Body of pancreas (tissue), 4 donors: ENCODE measurements around the gene SLC9A7. TPM values are rescaled to one million over a fixed set of nuclear protein-coding genes. Genes with fewer than 3 reads are reported as not detected.
A peak's percentile ranks its signal among the peaks of the same experiment; 100 is the strongest.

ENCODE experiments used
- ATAC-seq: fragments of 150-250 bp; one replicate; pipeline ENCODE4 v1.9.1; 2016
- DNase-seq, 4 donors: peaks; one replicate each; pipeline ENCODE4 v3.0.0-alpha.2; 2019
- H3K27ac ChIP-seq, 4 donors: fragments of 200-600 bp; sonication (generic); 1 replicate in 3 of 4; 2 replicates in 1 of 4; pipeline versions ENCODE4 v1.5.1 to v1.6.1; 2016 to 2019; ENCODE audit warnings: mild to moderate bottlenecking in 1 of 4, mixed read lengths in 1 of 4, moderate library complexity in 1 of 4
- H3K27me3 ChIP-seq, 2 donors: fragments of 200-600 bp; sonication (generic); one replicate each; pipeline ENCODE4 v1.6.0; 2016; ENCODE audit warnings: mild to moderate bottlenecking in 1 of 2
- H3K36me3 ChIP-seq, 2 donors: fragments of 200-600 bp; sonication (generic); replicated peaks in 1 of 2; 2 replicates each; pipeline ENCODE4 v1.5.1; 2016; ENCODE audit warnings: low read depth in 2 of 2; ENCODE audit not compliant: insufficient read depth in 1 of 2
- H3K4me1 ChIP-seq: fragments of 200-600 bp; sonication (generic); one replicate; pipeline ENCODE4 v1.6.0; 2016
- H3K4me3 ChIP-seq, 2 donors: fragments of 200-600 bp; sonication (generic); 1 replicate in 1 of 2; 2 replicates in 1 of 2; pipeline ENCODE4 v1.5.1; 2016 to 2019
- H3K9me3 ChIP-seq, 3 donors: fragments of 200-600 bp; sonication (generic); 1 replicate in 2 of 3; 2 replicates in 1 of 3; pipeline ENCODE4 v1.5.1; 2016
- POLR2A ChIP-seq, 3 donors: fragments of 450-650 bp; IDR thresholded peaks; one replicate each; pipeline ENCODE4 v1.6.1; 2016; ENCODE audit warnings: antibody characterized with exemption in 3 of 3, mild to moderate bottlenecking in 2 of 3
- WGBS, 2 donors: methylation state at CpG; one replicate each; pipeline ENCODE4 v1.1.5; 2017; 5-methylcytosine and 5-hydroxymethylcytosine counted together
- intact Hi-C: fragments of 100-400 bp; cut with DNase I; formaldehyde crosslinking; loops from one replicate; pipeline ENCODE4 v1.15.1; 2023
- total RNA-seq, 2 donors: library from RNA; depleted of rRNA; stranded (reverse); fragments of >200 nt; gene quantifications; one replicate each; pipeline ENCODE4 v1.1.0, GENCODE V29; 2016
- TF ChIP-seq, protein P1 (sequence below), 7 experiments: fragments of 450-650 bp in 4 of 7; fragments of 200-600 bp in 3 of 7; sonication (generic) in 3 of 7; IDR thresholded peaks; one replicate each; pipeline ENCODE4 v1.5.1; 2016 to 2019; ENCODE audit warnings: antibody characterized with exemption in 7 of 7

Gene SLC9A7
- total RNA-seq, 2 donors from 2014 or later, result 6.2 to 7.6 TPM

DNA sequence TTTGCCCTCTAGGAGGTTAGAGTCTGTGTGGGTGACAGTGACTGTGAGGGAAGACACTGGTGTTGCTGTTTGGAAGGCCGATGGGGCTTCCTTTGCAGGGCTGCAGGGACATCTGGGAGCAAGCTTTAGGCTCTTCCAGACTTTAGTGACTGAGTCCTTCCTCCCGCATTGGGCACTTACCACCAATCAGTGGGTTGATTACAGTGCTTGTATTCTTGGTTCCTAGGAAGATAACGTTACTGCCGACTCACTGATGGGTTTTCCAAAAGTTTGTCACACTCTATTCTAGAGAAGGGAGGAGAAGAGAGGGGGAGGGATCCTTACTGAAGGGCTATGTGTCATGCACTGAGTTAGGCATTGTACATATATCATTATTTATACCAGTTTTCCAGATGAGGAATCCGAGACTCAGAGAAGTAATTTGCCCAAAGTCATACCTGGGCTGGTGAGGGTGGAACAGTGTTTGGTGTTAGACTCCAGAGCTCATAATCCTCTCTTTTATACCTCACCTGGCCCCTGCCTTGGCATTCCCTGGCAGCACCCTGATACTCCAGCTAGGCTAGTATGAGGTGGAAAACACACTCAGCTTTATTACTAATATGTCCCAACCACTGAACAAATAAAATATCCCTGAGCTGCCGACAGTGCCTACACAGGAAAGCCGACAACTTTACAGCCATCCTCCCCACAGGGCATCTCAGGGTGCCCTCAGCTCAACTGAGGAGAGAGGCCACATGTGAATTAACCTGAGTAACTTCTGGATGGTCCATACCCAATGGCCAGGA is 181.5 kb downstream of the SLC9A7 start:
- TF ChIP-seq, protein P1, sequence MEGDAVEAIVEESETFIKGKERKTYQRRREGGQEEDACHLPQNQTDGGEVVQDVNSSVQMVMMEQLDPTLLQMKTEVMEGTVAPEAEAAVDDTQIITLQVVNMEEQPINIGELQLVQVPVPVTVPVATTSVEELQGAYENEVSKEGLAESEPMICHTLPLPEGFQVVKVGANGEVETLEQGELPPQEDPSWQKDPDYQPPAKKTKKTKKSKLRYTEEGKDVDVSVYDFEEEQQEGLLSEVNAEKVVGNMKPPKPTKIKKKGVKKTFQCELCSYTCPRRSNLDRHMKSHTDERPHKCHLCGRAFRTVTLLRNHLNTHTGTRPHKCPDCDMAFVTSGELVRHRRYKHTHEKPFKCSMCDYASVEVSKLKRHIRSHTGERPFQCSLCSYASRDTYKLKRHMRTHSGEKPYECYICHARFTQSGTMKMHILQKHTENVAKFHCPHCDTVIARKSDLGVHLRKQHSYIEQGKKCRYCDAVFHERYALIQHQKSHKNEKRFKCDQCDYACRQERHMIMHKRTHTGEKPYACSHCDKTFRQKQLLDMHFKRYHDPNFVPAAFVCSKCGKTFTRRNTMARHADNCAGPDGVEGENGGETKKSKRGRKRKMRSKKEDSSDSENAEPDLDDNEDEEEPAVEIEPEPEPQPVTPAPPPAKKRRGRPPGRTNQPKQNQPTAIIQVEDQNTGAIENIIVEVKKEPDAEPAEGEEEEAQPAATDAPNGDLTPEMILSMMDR (IDR thresholded peaks at IDR 0.05), result no peak
- TF ChIP-seq POLR2A (IDR thresholded peaks at IDR 0.05), result no peak
- no peaks in the 10 kb centered on the region for H3K9me3 ChIP-seq
- no peaks in the 10 kb centered on the region for H3K27me3 ChIP-seq
- ATAC-seq (no peak), DNase-seq (no peak)
- WGBS, 2 donors, result 80 to 86% methylated on average over 4 to 7 of the region's 7 CpGs
- H3K36me3 ChIP-seq, result no peaks in the 10 kb centered on the region
- peaks cover 13% of the 10 kb centered on the region for H3K4me1 ChIP-seq
- H3K4me3 ChIP-seq, result no peak overlapping the region
- no peak overlapping the region for H3K27ac ChIP-seq
- intact Hi-C loops, result no loop called here

DNA sequence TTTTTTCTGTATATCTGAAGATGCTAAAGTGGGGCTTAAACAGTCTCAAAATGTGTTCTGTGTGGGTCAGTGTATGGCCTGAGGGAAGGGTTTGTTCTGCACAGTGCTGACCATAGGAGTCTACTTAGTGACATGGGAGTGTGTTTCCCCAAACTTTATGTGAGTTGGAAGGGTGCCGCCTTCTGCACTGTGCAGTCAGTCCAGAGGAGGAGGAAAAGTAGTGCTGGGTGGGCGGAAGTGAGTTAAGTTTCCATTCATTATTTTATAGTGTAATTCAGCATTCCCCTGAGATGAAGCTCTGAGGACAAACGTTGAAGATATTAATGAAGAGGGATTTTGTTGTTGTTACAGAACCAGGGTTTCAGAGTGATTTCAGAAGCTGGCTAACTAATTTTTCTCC is 182.5 kb downstream of the SLC9A7 start:
- WGBS, 2 donors, result 61 to 83% methylated on average over 3 of the region's 3 CpGs
- DNase-seq, result peak in 1 of 4 donors; percentile 12
- H3K27ac ChIP-seq, result no peak overlapping the region
- no peaks in the 10 kb centered on the region for H3K9me3 ChIP-seq
- H3K4me3 ChIP-seq, result no peak overlapping the region
- no peak for TF ChIP-seq POLR2A (IDR thresholded peaks at IDR 0.05)
- ATAC-seq, result no peak
- intact Hi-C loops, result no loop called here
- peaks cover 13% of the 10 kb centered on the region for H3K4me1 ChIP-seq
- no peaks in the 10 kb centered on the region for H3K36me3 ChIP-seq
- no peaks in the 10 kb centered on the region for H3K27me3 ChIP-seq

DNA sequence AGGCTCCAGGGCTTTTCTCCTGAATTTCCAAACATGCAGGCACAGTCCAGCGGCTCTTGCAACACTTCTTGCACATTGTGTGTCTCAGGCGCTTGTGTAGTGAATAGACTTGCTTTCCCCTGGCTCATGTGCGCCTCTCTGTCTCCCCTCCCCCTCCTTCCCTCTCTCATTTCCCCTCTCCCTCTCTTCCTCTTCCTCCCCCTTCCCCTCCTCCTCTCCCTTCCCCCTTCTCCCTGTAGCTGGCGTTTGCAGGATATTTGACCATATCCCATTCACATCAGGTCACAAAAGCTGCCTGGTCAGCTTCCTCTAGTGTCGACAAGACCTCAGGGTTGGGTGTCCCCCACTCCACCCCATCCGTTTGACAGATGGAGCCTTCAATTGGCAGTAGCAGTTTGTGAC is 182.9 kb downstream of the SLC9A7 start:
- no peak overlapping the region for H3K27ac ChIP-seq
- H3K36me3 ChIP-seq, result no peaks in the 10 kb centered on the region
- H3K27me3 ChIP-seq, result no peaks in the 10 kb centered on the region
- DNase-seq, result peak in 1 of 4 donors; percentile 22
- H3K4me1 ChIP-seq, result peaks cover 13% of the 10 kb centered on the region
- H3K4me3 ChIP-seq, result no peak overlapping the region
- intact Hi-C loops, result no loop called here
- WGBS, 2 donors, result 69% methylated on average over 3 to 6 of the region's 6 CpGs
- no peaks in the 10 kb centered on the region for H3K9me3 ChIP-seq
- no peak for ATAC-seq
- TF ChIP-seq, protein P1 (IDR thresholded peaks at IDR 0.05), result no peak
- no peak for TF ChIP-seq POLR2A (IDR thresholded peaks at IDR 0.05)

DNA sequence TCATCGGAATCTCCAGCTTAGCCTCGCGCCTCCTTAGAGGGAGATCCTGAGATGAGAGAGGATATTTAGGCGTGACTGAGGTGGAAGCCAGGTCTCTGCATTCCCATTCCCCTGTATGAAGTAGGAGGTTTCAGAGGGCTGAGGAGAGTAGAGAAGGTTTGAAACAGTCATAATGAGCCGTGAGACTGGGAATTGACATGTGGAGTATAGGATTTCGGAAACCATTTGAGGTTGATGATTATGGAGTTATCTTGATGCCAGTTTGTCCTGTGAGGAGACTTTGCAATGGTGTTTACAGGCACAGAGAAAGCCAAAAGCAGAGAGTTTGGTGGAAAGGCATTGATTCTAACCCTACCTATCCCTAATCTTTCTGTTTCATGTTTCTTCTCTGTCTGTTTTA is 183.3 kb downstream of the SLC9A7 start:
- 58 to 60% methylated on average over 6 of the region's 6 CpGs for WGBS, 2 donors
- Histone ChIP-seq H3K4me3 (no peak overlapping the region), H3K4me1 (peaks cover 13% of the 10 kb centered on the region), H3K27ac (no peak overlapping the region), H3K36me3 (no peaks in the 10 kb centered on the region), H3K9me3 (no peaks in the 10 kb centered on the region), H3K27me3 (no peaks in the 10 kb centered on the region)
- intact Hi-C loops, result no loop called here
- no peak for TF ChIP-seq POLR2A (IDR thresholded peaks at IDR 0.05)
- TF ChIP-seq, protein P1 (IDR thresholded peaks at IDR 0.05), result no peak
- ATAC-seq (no peak), DNase-seq (no peak)

DNA sequence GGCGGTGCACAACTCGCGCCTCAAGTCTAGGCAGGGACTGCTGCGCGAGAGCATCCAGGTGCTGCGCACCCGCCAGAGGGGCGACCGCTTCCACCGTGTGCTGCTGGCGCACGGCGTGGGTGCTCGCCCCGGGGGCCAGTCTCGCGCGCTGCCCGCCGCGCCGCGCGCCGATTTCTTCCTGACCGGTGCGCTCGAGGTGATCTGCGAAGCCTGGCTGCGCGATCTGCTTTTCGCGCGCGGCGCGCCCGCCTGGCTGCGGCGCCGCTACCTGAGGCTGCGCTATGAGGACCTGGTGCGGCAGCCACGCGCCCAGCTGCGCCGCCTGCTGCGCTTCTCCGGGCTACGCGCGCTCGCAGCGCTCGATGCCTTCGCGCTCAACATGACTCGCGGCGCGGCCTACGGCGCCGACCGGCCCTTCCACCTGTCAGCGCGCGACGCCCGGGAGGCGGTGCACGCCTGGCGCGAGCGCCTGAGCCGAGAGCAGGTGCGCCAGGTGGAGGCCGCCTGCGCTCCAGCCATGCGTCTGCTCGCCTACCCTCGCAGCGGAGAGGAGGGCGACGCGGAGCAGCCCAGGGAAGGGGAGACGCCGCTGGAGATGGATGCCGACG is 184.0 kb downstream of the SLC9A7 start:
- Histone ChIP-seq H3K36me3 (no peaks in the 10 kb centered on the region), H3K9me3 (no peaks in the 10 kb centered on the region), H3K4me3 (no peak overlapping the region), H3K27ac (no peak overlapping the region), H3K27me3 (no peaks in the 10 kb centered on the region), H3K4me1 (peaks cover 13% of the 10 kb centered on the region)
- peak in 1 of 4 donors; percentile 20 for DNase-seq
- TF ChIP-seq, protein P1 (IDR thresholded peaks at IDR 0.05), result no peak
- TF ChIP-seq POLR2A (IDR thresholded peaks at IDR 0.05), result no peak
- no peak for ATAC-seq
- WGBS, 2 donors, result 2 to 3% methylated on average over 7 to 47 of the region's 90 CpGs
- intact Hi-C loops, result no loop called here
